T-helper 17 cell (primary cell): ENCODE results near the gene CEP112. TPM values are rescaled to one million over a fixed set of nuclear protein-coding genes. Genes with fewer than 3 reads are reported as not detected.

Experiments
- ATAC-seq: fragments of 150-1000 bp; cut with Tn5 transposase; 2 replicates; pipeline ENCODE4 v1.10.0; 2021; ENCODE audit warnings: mild to moderate bottlenecking, moderate library complexity
- DNase-seq, 3 donors: peaks; one replicate each; pipeline versions ENCODE4 v3.0.0 to v3.0.0-alpha.2; 2020 to 2021
- H3K9me3 ChIP-seq: one replicate; pipeline ENCODE4 v1.7.0; 2013; ENCODE audit warnings: low read length, mild to moderate bottlenecking; ENCODE audit not compliant: control insufficient read depth, poor library complexity, severe bottlenecking
- H3K27ac Mint-ChIP-seq: one replicate; pipeline ENCODE4 v1.8.0; 2022; ENCODE audit warnings: mild to moderate bottlenecking, moderate library complexity, mixed read lengths
- H3K27me3 Mint-ChIP-seq: one replicate; pipeline ENCODE4 v1.8.0; 2022; ENCODE audit warnings: mixed read lengths
- H3K36me3 Mint-ChIP-seq: one replicate; pipeline ENCODE4 v1.8.0; 2022; ENCODE audit warnings: low read depth, mixed read lengths
- H3K4me1 Mint-ChIP-seq: one replicate; pipeline ENCODE4 v1.8.0; 2022; ENCODE audit warnings: mild to moderate bottlenecking, mixed read lengths
- H3K4me3 Mint-ChIP-seq: one replicate; pipeline ENCODE4 v1.8.0; 2022; ENCODE audit warnings: mild to moderate bottlenecking, moderate library complexity, mixed read lengths
- total RNA-seq, 4 donors: library from RNA in 2 of 4; stranded (reverse) in 2 of 4; gene quantifications; one replicate each; pipeline ENCODE4 v1.2.3 and lab custom pipeline; 2022 to 2026

The CEP112 gene
- total RNA-seq, 2 donors from 2014 or later: 4.3 to 6.9 TPM

DNA sequence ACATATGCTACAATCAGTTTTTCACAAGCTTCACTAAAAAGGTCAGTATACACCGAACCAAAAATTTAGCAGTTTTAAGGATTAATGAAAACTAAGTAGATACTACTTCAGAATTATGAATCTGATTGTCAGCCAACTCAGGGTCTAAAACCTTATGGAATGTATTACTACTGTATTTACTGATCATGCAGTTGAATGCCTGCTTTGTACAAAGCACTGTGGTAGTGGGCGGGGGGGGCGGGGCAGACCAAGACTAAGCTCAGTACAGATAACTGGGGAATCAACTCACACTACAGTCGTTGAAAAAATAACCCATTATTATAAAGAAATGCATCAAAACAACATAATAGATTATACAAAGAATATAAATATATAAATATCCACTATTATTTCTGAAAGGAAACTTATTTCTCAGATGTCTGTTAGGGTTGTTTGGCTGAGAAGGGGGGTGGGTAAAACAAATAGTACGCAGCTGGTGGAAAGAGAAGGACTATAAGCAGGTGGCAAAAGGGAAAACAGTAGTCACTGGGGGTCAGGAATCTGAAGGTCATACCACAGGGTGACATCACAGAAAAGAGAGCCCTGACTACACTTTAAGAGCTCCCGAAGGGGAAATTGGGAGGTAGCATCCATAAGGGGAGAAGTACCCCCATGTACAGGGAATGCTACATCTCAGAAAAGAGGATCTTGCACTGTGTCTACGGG lies 521.1 kb downstream of the CEP112 start:
- no peak for ATAC-seq
- no peak overlapping the region for H3K4me3 Mint-ChIP-seq
- peaks cover 10% of the 10 kb centered on the region for H3K27me3 Mint-ChIP-seq
- peaks cover 6% of the 10 kb centered on the region for H3K36me3 Mint-ChIP-seq
- H3K4me1 Mint-ChIP-seq: no peaks in the 10 kb centered on the region
- no peak for DNase-seq
- H3K27ac Mint-ChIP-seq: no peak overlapping the region
- no peaks in the 10 kb centered on the region for H3K9me3 ChIP-seq

GRCh38 chr17:65668211-65668610 lies 523.7 kb downstream of the CEP112 start:
- peaks cover 6% of the 10 kb centered on the region for H3K36me3 Mint-ChIP-seq
- ATAC-seq: no peak
- no peak for DNase-seq

DNA sequence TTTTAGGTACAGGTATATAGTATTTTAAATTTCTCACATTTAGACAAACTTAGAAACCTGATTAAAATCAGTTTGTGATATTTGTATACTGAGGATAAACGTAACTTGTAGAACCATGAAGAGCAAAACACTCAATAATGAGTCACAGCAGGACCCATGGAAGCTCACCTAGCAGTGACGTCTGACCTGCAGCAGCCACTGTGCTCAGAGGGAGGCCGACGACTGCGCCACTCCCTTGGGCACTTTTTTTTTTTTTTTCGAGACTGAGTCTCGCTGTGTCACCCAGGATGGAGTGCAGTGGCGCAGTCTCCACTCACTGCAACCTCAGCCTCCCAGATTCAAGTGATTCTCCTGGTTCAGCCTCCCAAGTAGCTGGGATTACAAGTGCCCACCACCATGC lies 524.3 kb downstream of the CEP112 start:
- no peak for DNase-seq
- Mint-ChIP-seq H3K27me3 (peaks cover 10% of the 10 kb centered on the region), H3K4me3 (no peak overlapping the region), H3K4me1 (no peaks in the 10 kb centered on the region), H3K36me3 (peaks cover 6% of the 10 kb centered on the region), H3K27ac (no peak overlapping the region)
- no peaks in the 10 kb centered on the region for H3K9me3 ChIP-seq
- ATAC-seq: no peak

More at GRCh38 chr17:65668211-65668610, 523.7 kb downstream of the CEP112 start:
- Mint-ChIP-seq H3K27ac (no peak overlapping the region), H3K27me3 (peaks cover 10% of the 10 kb centered on the region), H3K4me3 (no peak overlapping the region), H3K4me1 (no peaks in the 10 kb centered on the region)
- H3K9me3 ChIP-seq: no peaks in the 10 kb centered on the region

DNA sequence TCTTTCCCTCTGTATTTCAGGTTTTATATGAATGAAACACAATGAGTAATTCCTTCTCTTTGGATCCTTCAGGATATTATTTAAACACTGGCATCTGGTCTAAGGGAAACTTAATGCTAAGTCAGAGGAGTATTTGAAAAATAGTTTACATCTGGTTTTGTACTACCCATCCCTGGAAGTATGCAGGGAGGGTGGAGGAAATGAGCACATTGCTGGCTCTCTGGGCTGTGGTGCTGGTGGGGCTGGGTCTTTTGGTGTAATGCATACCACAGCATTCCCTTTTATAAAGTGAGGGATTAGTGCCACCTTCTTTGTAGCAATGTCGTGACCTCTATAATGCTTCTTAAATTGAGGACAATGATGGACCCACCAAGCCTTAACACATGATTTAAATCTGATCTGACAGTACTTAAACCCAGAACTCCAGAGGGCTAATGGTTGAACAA lies 525.0 kb downstream of the CEP112 start:
- ATAC-seq: no peak
- DNase-seq: no peak
- H3K36me3 Mint-ChIP-seq: peaks cover 6% of the 10 kb centered on the region
- no peaks in the 10 kb centered on the region for H3K9me3 ChIP-seq
- H3K4me1 Mint-ChIP-seq: no peaks in the 10 kb centered on the region
- H3K4me3 Mint-ChIP-seq: no peak overlapping the region
- H3K27me3 Mint-ChIP-seq: peaks cover 10% of the 10 kb centered on the region
- H3K27ac Mint-ChIP-seq: no peak overlapping the region

GRCh38 chr17:65665966-65666365 lies 526.0 kb downstream of the CEP112 start:
- H3K4me3 Mint-ChIP-seq: no peak overlapping the region

GRCh38 chr17:65664696-65665095 lies 527.2 kb downstream of the CEP112 start:
- Mint-ChIP-seq H3K27me3 (peaks cover 10% of the 10 kb centered on the region), H3K27ac (no peak overlapping the region), H3K4me3 (no peak overlapping the region), H3K4me1 (peaks cover 2% of the 10 kb centered on the region), H3K36me3 (peaks cover 3% of the 10 kb centered on the region)
- H3K9me3 ChIP-seq: no peaks in the 10 kb centered on the region
- DNase-seq (no peak), ATAC-seq (no peak)

More at GRCh38 chr17:65665966-65666365, 526.0 kb downstream of the CEP112 start:
- Mint-ChIP-seq H3K36me3 (peaks cover 3% of the 10 kb centered on the region), H3K4me1 (no peaks in the 10 kb centered on the region), H3K27ac (no peak overlapping the region), H3K27me3 (peaks cover 10% of the 10 kb centered on the region)
- no peaks in the 10 kb centered on the region for H3K9me3 ChIP-seq
- ATAC-seq: no peak
- no peak for DNase-seq

GRCh38 chr17:65664266-65664665 lies 527.7 kb downstream of the CEP112 start:
- peaks cover 1% of the 10 kb centered on the region for H3K36me3 Mint-ChIP-seq
- H3K9me3 ChIP-seq: no peaks in the 10 kb centered on the region
- H3K4me3 Mint-ChIP-seq: no peak overlapping the region
- DNase-seq (no peak), ATAC-seq (no peak)
- no peak overlapping the region for H3K27ac Mint-ChIP-seq
- peaks cover 10% of the 10 kb centered on the region for H3K27me3 Mint-ChIP-seq
- peaks cover 2% of the 10 kb centered on the region for H3K4me1 Mint-ChIP-seq

GRCh38 chr17:65662196-65662595 lies 529.7 kb downstream of the CEP112 start:
- H3K9me3 ChIP-seq: no peaks in the 10 kb centered on the region
- no peak overlapping the region for H3K27ac Mint-ChIP-seq
- ATAC-seq: no peak
- DNase-seq: no peak
- peaks cover 2% of the 10 kb centered on the region for H3K4me1 Mint-ChIP-seq
- H3K36me3 Mint-ChIP-seq: no peaks in the 10 kb centered on the region
- no peak overlapping the region for H3K4me3 Mint-ChIP-seq
- H3K27me3 Mint-ChIP-seq: peaks cover 5% of the 10 kb centered on the region

DNA sequence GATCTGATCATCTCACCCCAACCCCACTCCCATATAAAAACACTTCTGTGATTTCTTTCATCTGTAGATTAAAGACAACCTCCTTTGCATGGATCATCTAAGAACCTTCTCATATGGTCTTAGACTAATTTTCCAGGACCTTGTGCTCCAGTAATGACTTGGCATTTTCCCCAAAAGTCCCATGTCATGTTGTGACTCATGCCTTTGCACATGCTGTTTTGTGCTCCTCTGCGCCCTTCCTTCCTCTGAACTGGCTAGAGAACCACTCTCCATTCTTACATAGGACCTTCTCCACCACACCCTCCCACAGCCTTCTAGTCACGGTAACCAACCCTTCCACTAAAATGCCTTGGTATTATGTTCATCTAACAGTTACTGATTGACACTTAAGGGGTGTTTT lies 531.0 kb downstream of the CEP112 start:
- ATAC-seq (no peak), DNase-seq (no peak)
- H3K9me3 ChIP-seq: no peaks in the 10 kb centered on the region
- Mint-ChIP-seq H3K4me1 (peaks cover 2% of the 10 kb centered on the region), H3K36me3 (no peaks in the 10 kb centered on the region), H3K4me3 (no peak overlapping the region), H3K27ac (no peak overlapping the region), H3K27me3 (no peaks in the 10 kb centered on the region)

DNA sequence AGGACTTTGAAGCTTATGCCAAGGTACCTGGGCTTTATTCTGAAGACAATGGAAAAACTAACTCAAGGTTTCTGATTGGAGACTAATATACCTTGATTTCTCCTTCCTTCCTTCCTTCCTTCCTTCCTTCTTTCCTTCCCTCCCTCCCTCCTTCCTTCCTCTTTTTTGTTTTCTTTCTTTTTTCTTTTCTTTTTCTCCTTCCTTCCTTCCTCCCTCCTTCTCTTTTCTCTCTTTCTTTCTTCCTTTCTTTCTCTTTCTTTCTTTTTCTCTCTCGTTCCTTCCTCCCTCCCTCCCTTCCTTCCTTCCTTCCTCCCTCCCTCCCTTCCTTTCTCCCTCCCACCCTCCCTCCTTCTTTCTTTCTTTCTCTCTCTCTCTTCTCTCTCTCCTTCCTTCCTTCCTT lies 531.9 kb downstream of the CEP112 start:
- no peak overlapping the region for H3K4me3 Mint-ChIP-seq
- H3K4me1 Mint-ChIP-seq: peaks cover 2% of the 10 kb centered on the region
- H3K27me3 Mint-ChIP-seq: no peaks in the 10 kb centered on the region
- ATAC-seq: no peak
- no peaks in the 10 kb centered on the region for H3K9me3 ChIP-seq
- H3K27ac Mint-ChIP-seq: no peak overlapping the region
- no peaks in the 10 kb centered on the region for H3K36me3 Mint-ChIP-seq
- DNase-seq: no peak

DNA sequence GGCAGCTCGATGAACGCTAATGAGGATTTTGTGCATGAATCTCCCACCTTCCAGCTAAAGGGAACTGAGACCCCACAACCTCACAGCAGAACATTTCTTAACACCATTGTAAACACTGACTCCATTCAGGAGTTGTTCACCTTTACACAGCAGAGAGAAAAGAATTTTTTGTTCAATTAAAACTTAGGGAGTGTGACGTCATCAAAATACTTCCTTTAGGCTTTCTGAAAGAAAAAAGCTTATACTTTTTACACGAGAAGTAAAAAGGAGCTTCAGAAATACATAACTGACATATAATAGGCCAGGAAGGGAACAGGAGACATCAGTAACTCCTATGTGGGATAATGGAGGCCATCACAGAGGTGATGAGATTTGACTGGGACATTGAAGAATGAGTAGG lies 532.4 kb downstream of the CEP112 start:
- ATAC-seq (no peak), DNase-seq (no peak)
- no peaks in the 10 kb centered on the region for H3K9me3 ChIP-seq
- H3K4me3 Mint-ChIP-seq: no peak overlapping the region
- peaks cover 2% of the 10 kb centered on the region for H3K4me1 Mint-ChIP-seq
- no peaks in the 10 kb centered on the region for H3K27me3 Mint-ChIP-seq
- H3K27ac Mint-ChIP-seq: no peak overlapping the region
- no peaks in the 10 kb centered on the region for H3K36me3 Mint-ChIP-seq

DNA sequence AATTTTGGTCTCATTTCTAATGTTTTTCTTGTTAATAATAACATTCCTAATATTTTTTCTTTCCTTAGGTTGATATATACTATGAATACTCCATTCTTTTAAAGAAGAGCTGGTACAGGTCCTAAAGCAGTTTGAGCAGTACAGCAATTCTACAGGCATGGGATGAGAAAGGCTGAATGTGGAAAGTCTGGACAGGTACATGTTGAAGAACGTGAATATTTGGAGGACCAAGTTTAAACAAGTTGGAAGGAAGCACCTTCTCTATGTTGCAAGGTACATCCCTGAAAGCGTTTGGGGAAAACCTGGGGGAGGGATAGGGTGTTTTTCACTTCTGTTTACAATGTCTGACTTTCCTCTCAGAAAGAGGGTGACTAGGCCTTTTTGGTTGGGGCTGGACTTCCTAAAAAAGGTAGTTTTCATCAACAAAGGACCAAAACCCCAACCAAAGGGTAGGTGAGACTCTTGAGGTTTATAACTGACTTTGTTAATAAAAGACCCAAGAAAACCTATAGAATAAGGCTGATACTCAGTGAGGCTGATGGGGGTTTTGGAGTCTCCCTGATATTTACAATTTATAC lies 534.6 kb downstream of the CEP112 start:
- no peaks in the 10 kb centered on the region for H3K27me3 Mint-ChIP-seq
- peaks cover 3% of the 10 kb centered on the region for H3K36me3 Mint-ChIP-seq
- no peak overlapping the region for H3K4me3 Mint-ChIP-seq

GRCh38 chr17:65656390-65657250 lies 535.3 kb downstream of the CEP112 start:
- H3K9me3 ChIP-seq: no peaks in the 10 kb centered on the region
- no peak for DNase-seq
- Mint-ChIP-seq H3K36me3 (peaks cover 3% of the 10 kb centered on the region), H3K27me3 (no peaks in the 10 kb centered on the region), H3K4me3 (no peak overlapping the region), H3K27ac (no peak overlapping the region), H3K4me1 (peaks cover 2% of the 10 kb centered on the region)
- ATAC-seq: no peak

More for the DNA sequence above, 534.6 kb downstream of the CEP112 start:
- Mint-ChIP-seq H3K4me1 (peaks cover 2% of the 10 kb centered on the region), H3K27ac (no peak overlapping the region)
- H3K9me3 ChIP-seq: no peaks in the 10 kb centered on the region
- DNase-seq (no peak), ATAC-seq (no peak)
